GM12878 (cell line): Measurements from ENCODE around the gene MLKL. TPM values are rescaled to one million over a fixed set of nuclear protein-coding genes. Genes with fewer than 3 reads are reported as not detected.

Experiments
- ATAC-seq: fragments of 200-7000 bp; cut with Tn5 transposase; 3 replicates; pipeline ENCODE4 v1.9.1; 2020; ENCODE audit warnings: mild to moderate bottlenecking, moderate library complexity
- BruUV-seq: library from RNA; stranded (reverse); fragments of 400-500 nt; replicated peaks from 2 replicates; lab custom pipeline; 2021; lab: Mats Ljungman, UMichigan
- CTCF ChIA-PET: fragments of 300-600 bp; sonication (Branson Sonifier 250); formaldehyde crosslinking; extraction: SDS; loops from one replicate; lab custom pipeline; 2021; ENCODE audit warnings: inconsistent platforms; lab: Yijun Ruan, JAX
- POLR2A ChIA-PET: fragments of 350-600 bp; formaldehyde crosslinking; extraction: SDS; loops from one replicate; lab custom pipeline; 2021; ENCODE audit warnings: inconsistent platforms; lab: Charles Lee
- RAD21 ChIA-PET: fragments of 300-600 bp; sonication (Branson Sonifier 250); formaldehyde crosslinking; loops from one replicate; lab custom pipeline; 2023; ENCODE audit warnings: antibody characterized with exemption; ENCODE audit not compliant: unreplicated experiment; lab: Charles Lee
- SMC1A ChIA-PET: fragments of 300-600 bp; sonication (Branson Sonifier 250); formaldehyde crosslinking; loops from one replicate; lab custom pipeline; 2023; ENCODE audit not compliant: unreplicated experiment, uncharacterized antibody; lab: Charles Lee
- DNase-seq: peaks from one replicate; pipeline ENCODE4 v3.0.0-alpha.2; 2011; ENCODE audit warnings: low read depth, low spot score
- FAIRE-seq: peaks from 3 replicates; lab custom pipeline; 2011; peaks lifted over from hg19 to GRCh38; lab: Jason Lieb, UNC
- H2AFZ ChIP-seq: 2 replicates; pipeline ENCODE4 v1.6.0; 2011; ENCODE audit warnings: low read depth, low read length, control low read depth; ENCODE audit not compliant: control insufficient read depth
- H3K27ac ChIP-seq: 2 replicates; pipeline ENCODE4 v1.5.1; 2011; ENCODE audit warnings: control low read depth; ENCODE audit not compliant: control insufficient read depth, insufficient read depth
- H3K27me3 ChIP-seq, 2 experiments: replicated peaks in 1 of 2; 2 replicates each; pipeline versions ENCODE4 v1.6.0 to v1.6.1; 2011; ENCODE audit warnings: low read length in 1 of 2; ENCODE audit not compliant: control insufficient read depth in 2 of 2, insufficient read depth in 2 of 2
- H3K36me3 ChIP-seq, 2 experiments: 2 replicates each; pipeline ENCODE4 v1.5.1; 2011; ENCODE audit warnings: low read length in 1 of 2; ENCODE audit not compliant: control insufficient read depth in 2 of 2, insufficient read depth in 2 of 2
- H3K4me1 ChIP-seq: 2 replicates; pipeline ENCODE4 v1.6.1; 2011; ENCODE audit warnings: mild to moderate bottlenecking, low read length, moderate library complexity, mixed read lengths; ENCODE audit not compliant: control insufficient read depth, insufficient read depth
- H3K4me2 ChIP-seq: 2 replicates; pipeline ENCODE4 v1.6.0; 2011; ENCODE audit warnings: control low read depth; ENCODE audit not compliant: control insufficient read depth, insufficient read depth
- H3K4me3 ChIP-seq: fragments of 200-600 bp; sonication (generic); 2 replicates; pipeline ENCODE4 v1.5.1; 2016
- H3K79me2 ChIP-seq: 2 replicates; pipeline ENCODE4 v1.6.0; 2011; ENCODE audit warnings: low read length; ENCODE audit not compliant: control insufficient read depth, insufficient read depth
- H3K9ac ChIP-seq: 2 replicates; pipeline ENCODE4 v1.8.0; 2011; ENCODE audit warnings: low read length, control low read depth, mixed read lengths; ENCODE audit not compliant: control insufficient read depth, insufficient read depth
- H3K9me3 ChIP-seq: replicated peaks from 3 replicates; pipeline ENCODE4 v1.5.1; 2011; ENCODE audit warnings: mild to moderate bottlenecking, low read length; ENCODE audit not compliant: control insufficient read depth, insufficient read depth
- H4K20me1 ChIP-seq: 2 replicates; pipeline ENCODE4 v1.6.0; 2011; ENCODE audit not compliant: control insufficient read depth, insufficient read depth
- ETV6 ChIP-seq, 2 experiments: fragments of 450-650 bp in 1 of 2; IDR thresholded peaks in 1 of 2; conservative IDR thresholded peaks in 1 of 2; 2 replicates each; pipeline ENCODE4 v1.6.1; 2014; ENCODE audit warnings: antibody characterized with exemption in 1 of 2, borderline replicate concordance in 1 of 2, low read depth in 1 of 2, mild to moderate bottlenecking in 1 of 2, moderate library complexity in 1 of 2
- IKZF1 ChIP-seq: fragments of 450-650 bp; conservative IDR thresholded peaks from 2 replicates; pipeline ENCODE4 v1.6.1; 2017; ENCODE audit warnings: antibody characterized with exemption, mild to moderate bottlenecking
- NFIC ChIP-seq: IDR thresholded peaks from 2 replicates; pipeline ENCODE4 v1.6.1; 2012; ENCODE audit warnings: low read depth, mild to moderate bottlenecking, inconsistent platforms, low read length, moderate library complexity
- POLR2A ChIP-seq: IDR thresholded peaks from 2 replicates; pipeline ENCODE4 v1.6.1; 2011; ENCODE audit warnings: low read depth, mild to moderate bottlenecking, low read length
- ZNF622 ChIP-seq: fragments of 450-650 bp; IDR thresholded peaks from 2 replicates; pipeline ENCODE4 v1.6.1; 2017; ENCODE audit warnings: mild to moderate bottlenecking, inconsistent platforms
- WGBS: methylation state at CpG from one replicate; pipeline ENCODE4 v1.1.6; 2016; ENCODE audit warnings: low lambda C conversion rate; ENCODE audit not compliant: insufficient replicate concordance, insufficient coverage; ENCODE audit errors: missing lambda C conversion rate; 5-methylcytosine and 5-hydroxymethylcytosine counted together
- in situ Hi-C: fragments of 300-500 bp; cut with MboI; formaldehyde crosslinking; loops from 9 replicates; pipeline ENCODE4 v1.14.3; 2018; ENCODE audit warnings: mixed read lengths
- intact Hi-C: fragments of 100-400 bp; cut with micrococcal nuclease; formaldehyde crosslinking; loops from one replicate; pipeline ENCODE4 v1.14.2; 2022; ENCODE audit not compliant: unreplicated experiment
- polyA plus RNA-seq, 11 experiments: library from polyadenylated mRNA; depleted of rRNA in 4 of 11; unstranded in 6 of 11; stranded (reverse) in 5 of 11; fragments of >200 nt; fragmentation: Nextera tagmentation in 4 of 11; fragmentation: Illumina TruSeq in 1 of 11; extraction: Ambion mirVana in 4 of 11; extraction: Trizol in 1 of 11; gene quantifications; 1 replicate in 1 of 11; 2 replicates in 10 of 11; pipeline versions ENCODE4 v1.2.1 to v1.2.3, GENCODE V29; 2011 to 2016; ENCODE audit warnings: inconsistent platforms in 2 of 11, missing spikeins in 2 of 11, low read depth in 1 of 11
- total RNA-seq, 4 experiments: library from RNA; depleted of rRNA in 3 of 4; stranded (reverse); fragments of >200 nt in 3 of 4; fragmentation: Illumina TruSeq in 1 of 4; extraction: Trizol in 1 of 4; gene quantifications; 2 replicates each; pipeline versions ENCODE4 v1.2.1 to v1.2.3, GENCODE V29; 2013 to 2021
- TF ChIP-seq, protein P1 (sequence below): fragments of 450-650 bp; IDR thresholded peaks from 2 replicates; pipeline ENCODE4 v1.6.1; 2017; ENCODE audit warnings: low read depth, mild to moderate bottlenecking, moderate library complexity
- TF ChIP-seq, protein P2 (sequence below): fragments of 450-650 bp; IDR thresholded peaks from 2 replicates; pipeline ENCODE4 v1.6.1; 2016; ENCODE audit warnings: mild to moderate bottlenecking
- TF ChIP-seq, protein P3 (sequence below): fragments of 450-650 bp; formaldehyde crosslinking; IDR thresholded peaks from 2 replicates; pipeline ENCODE4 v1.4.0; 2020; ENCODE audit warnings: mild to moderate bottlenecking, moderate library complexity

MLKL gene
- total and polyA plus RNA-seq, 10 of the 15 experiments (the other 5 are each of a cell fraction or from before 2014, with no cell fraction given): 3.8 to 14.5 (median 11.2) TPM

DNA sequence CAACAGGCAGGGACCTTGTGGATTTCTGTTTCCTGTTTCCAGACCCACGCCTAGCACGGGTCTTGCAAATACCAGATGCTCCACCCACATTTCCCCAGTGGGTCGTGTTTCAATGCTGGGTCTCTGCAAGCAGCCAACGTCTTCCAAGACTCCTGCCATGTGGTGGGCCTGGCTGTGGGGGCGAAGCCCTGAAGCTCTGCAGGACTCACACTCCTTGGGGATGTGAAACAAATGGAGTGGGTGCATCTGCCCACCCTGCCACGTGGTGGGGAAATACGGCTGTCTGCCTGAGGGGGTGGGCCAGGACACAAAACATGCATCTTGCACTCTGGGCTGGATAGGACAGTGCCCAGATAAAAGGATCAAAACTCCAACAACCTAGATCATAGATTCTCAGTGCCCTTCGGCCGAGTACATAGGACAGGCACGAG, 41.4 kb upstream of the MLKL start:
- ChIA-PET CTCF (no interaction called here), SMC1A (no interaction called here), POLR2A (no interaction called here), RAD21 (no interaction called here)
- intact Hi-C loops (no loop called here), in situ Hi-C loops (no loop called here)
- Histone ChIP-seq H3K4me2 (no peak overlapping the region), H3K9ac (no peak overlapping the region), H3K27ac (no peak overlapping the region), H4K20me1 (no peaks in the 10 kb centered on the region), H3K27me3 (peaks cover 0 to 1% of the 10 kb centered on the region in 2 experiments; a peak in 2 of 4 replicates), H3K4me1 (peaks cover 7% of the 10 kb centered on the region; the same call in 1 of the 2 replicates), H3K36me3 (no peaks in the 10 kb centered on the region), H3K79me2 (no peaks in the 10 kb centered on the region), H2AFZ (0 out of 2 replicates have a peak overlapping the region, but pooled peaks have one; percentile 23)
- BruUV-seq: no TSS peak
- DNase-seq: no peak
- WGBS: 32% methylated on average over 10 of the region's 10 CpGs
- TF ChIP-seq ZNF622: no peak
- TF ChIP-seq NFIC: no peak
- 0 out of 2 replicates have a peak, but pooled peaks have one; percentile 7 for TF ChIP-seq IKZF1
- TF ChIP-seq, protein P1, sequence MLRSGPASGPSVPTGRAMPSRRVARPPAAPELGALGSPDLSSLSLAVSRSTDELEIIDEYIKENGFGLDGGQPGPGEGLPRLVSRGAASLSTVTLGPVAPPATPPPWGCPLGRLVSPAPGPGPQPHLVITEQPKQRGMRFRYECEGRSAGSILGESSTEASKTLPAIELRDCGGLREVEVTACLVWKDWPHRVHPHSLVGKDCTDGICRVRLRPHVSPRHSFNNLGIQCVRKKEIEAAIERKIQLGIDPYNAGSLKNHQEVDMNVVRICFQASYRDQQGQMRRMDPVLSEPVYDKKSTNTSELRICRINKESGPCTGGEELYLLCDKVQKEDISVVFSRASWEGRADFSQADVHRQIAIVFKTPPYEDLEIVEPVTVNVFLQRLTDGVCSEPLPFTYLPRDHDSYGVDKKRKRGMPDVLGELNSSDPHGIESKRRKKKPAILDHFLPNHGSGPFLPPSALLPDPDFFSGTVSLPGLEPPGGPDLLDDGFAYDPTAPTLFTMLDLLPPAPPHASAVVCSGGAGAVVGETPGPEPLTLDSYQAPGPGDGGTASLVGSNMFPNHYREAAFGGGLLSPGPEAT: no peak
- TF ChIP-seq, protein P2, sequence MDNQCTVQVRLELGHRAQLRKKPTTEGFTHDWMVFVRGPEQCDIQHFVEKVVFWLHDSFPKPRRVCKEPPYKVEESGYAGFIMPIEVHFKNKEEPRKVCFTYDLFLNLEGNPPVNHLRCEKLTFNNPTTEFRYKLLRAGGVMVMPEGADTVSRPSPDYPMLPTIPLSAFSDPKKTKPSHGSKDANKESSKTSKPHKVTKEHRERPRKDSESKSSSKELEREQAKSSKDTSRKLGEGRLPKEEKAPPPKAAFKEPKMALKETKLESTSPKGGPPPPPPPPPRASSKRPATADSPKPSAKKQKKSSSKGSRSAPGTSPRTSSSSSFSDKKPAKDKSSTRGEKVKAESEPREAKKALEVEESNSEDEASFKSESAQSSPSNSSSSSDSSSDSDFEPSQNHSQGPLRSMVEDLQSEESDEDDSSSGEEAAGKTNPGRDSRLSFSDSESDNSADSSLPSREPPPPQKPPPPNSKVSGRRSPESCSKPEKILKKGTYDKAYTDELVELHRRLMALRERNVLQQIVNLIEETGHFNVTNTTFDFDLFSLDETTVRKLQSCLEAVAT: no peak
- no peak for TF ChIP-seq ETV6 (conservative IDR thresholded peaks at IDR 0.05 in 1 of 2, IDR thresholded peaks at IDR 0.05 in 1 of 2; ENCODE audit: borderline replicate concordance in 1 of 2, low read depth in 1 of 2)
- no peak for TF ChIP-seq POLR2A
- TF ChIP-seq, protein P3, sequence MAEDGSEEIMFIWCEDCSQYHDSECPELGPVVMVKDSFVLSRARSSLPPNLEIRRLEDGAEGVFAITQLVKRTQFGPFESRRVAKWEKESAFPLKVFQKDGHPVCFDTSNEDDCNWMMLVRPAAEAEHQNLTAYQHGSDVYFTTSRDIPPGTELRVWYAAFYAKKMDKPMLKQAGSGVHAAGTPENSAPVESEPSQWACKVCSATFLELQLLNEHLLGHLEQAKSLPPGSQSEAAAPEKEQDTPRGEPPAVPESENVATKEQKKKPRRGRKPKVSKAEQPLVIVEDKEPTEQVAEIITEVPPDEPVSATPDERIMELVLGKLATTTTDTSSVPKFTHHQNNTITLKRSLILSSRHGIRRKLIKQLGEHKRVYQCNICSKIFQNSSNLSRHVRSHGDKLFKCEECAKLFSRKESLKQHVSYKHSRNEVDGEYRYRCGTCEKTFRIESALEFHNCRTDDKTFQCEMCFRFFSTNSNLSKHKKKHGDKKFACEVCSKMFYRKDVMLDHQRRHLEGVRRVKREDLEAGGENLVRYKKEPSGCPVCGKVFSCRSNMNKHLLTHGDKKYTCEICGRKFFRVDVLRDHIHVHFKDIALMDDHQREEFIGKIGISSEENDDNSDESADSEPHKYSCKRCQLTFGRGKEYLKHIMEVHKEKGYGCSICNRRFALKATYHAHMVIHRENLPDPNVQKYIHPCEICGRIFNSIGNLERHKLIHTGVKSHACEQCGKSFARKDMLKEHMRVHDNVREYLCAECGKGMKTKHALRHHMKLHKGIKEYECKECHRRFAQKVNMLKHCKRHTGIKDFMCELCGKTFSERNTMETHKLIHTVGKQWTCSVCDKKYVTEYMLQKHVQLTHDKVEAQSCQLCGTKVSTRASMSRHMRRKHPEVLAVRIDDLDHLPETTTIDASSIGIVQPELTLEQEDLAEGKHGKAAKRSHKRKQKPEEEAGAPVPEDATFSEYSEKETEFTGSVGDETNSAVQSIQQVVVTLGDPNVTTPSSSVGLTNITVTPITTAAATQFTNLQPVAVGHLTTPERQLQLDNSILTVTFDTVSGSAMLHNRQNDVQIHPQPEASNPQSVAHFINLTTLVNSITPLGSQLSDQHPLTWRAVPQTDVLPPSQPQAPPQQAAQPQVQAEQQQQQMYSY (CRISPR knock-in tag): no peak
- TF ChIP-seq, all 136 proteins: peak for 1
- no peak overlapping the region for H3K4me3 ChIP-seq
- H3K9me3 ChIP-seq: no peaks in the 10 kb centered on the region
- ATAC-seq (no peak), FAIRE-seq (no peak)
